GM21786 (cell line): ENCODE measurements around the gene RTL10.

Source experiments
- ATAC-seq: cut with Tn5 transposase; IDR thresholded peaks from one replicate; pipeline ENCODE4 v1.9.1; 2021; ENCODE audit not compliant: unreplicated experiment

The RTL10 gene

GRCh38 chr22:19876314-19876940 lies 21.8 kb upstream of the RTL10 start:
- no peak for ATAC-seq

GRCh38 chr22:19875531-19876313 lies 21.0 kb upstream of the RTL10 start:
- ATAC-seq, result no peak

GRCh38 chr22:19875061-19875530 lies 20.4 kb upstream of the RTL10 start:
- no peak for ATAC-seq

- ATAC-seq, result no peak
Measured at GRCh38 chr22:19874307-19875060, 19.8 kb upstream of the RTL10 start.

- ATAC-seq, result no peak
Measured at GRCh38 chr22:19873960-19874306, 19.3 kb upstream of the RTL10 start.

- no peak for ATAC-seq
Measured at GRCh38 chr22:19873138-19873959, 18.7 kb upstream of the RTL10 start.

GRCh38 chr22:19872779-19873137 lies 18.1 kb upstream of the RTL10 start:
- no peak for ATAC-seq

- no peak for ATAC-seq
Measured at GRCh38 chr22:19871845-19872778, 17.4 kb upstream of the RTL10 start.

- no peak for ATAC-seq
Measured at GRCh38 chr22:19871023-19871844, 16.6 kb upstream of the RTL10 start.

- no peak for ATAC-seq
Measured at GRCh38 chr22:19870153-19871022, 15.7 kb upstream of the RTL10 start.

- no peak for ATAC-seq
Measured at GRCh38 chr22:19869497-19870152, 15.0 kb upstream of the RTL10 start.

GRCh38 chr22:19868773-19869471 lies 14.2 kb upstream of the RTL10 start:
- ATAC-seq, result no peak

GRCh38 chr22:19868333-19868732 lies 13.7 kb upstream of the RTL10 start:
- ATAC-seq, result no peak

- no peak for ATAC-seq
Measured at GRCh38 chr22:19867617-19868016, 12.9 kb upstream of the RTL10 start.

GRCh38 chr22:19866665-19867009 lies 12.0 kb upstream of the RTL10 start:
- ATAC-seq, result no peak

- no peak for ATAC-seq
Measured at GRCh38 chr22:19865141-19865829, 10.6 kb upstream of the RTL10 start.
